Left ventricle myocardium inferior (tissue), 1 donor: ENCODE results near the gene IL17RD. TPM values are rescaled to one million over a fixed set of nuclear protein-coding genes. Genes with fewer than 3 reads are reported as not detected.

Source experiments
- DNase-seq: peaks from one replicate; pipeline ENCODE4 v3.0.0-alpha.2; 2020
- H3K27ac ChIP-seq: fragments of 200-600 bp; replicated peaks from 2 replicates; pipeline ENCODE4 v1.8.0; 2021
- H3K27me3 ChIP-seq: fragments of 200-600 bp; 2 replicates; pipeline ENCODE4 v1.8.0; 2021; ENCODE audit warnings: low read depth
- H3K36me3 ChIP-seq: fragments of 200-600 bp; 2 replicates; pipeline ENCODE4 v1.8.0; 2021
- H3K4me1 ChIP-seq: fragments of 200-600 bp; 2 replicates; pipeline ENCODE4 v1.8.0; 2021
- H3K4me3 ChIP-seq: fragments of 200-600 bp; 2 replicates; pipeline ENCODE4 v1.8.0; 2021; ENCODE audit warnings: mild to moderate bottlenecking, moderate library complexity
- H3K9me3 ChIP-seq: fragments of 200-600 bp; replicated peaks from 2 replicates; pipeline ENCODE4 v1.8.0; 2021
- CTCF ChIP-seq: fragments of 200-600 bp; IDR thresholded peaks from 2 replicates; pipeline ENCODE4 v1.8.0; 2021; ENCODE audit warnings: antibody characterized with exemption, mild to moderate bottlenecking, borderline replicate concordance
- intact Hi-C: fragments of 100-400 bp; cut with micrococcal nuclease; formaldehyde crosslinking; loops from one replicate; pipeline ENCODE4 v1.11.0; 2022
- total RNA-seq: library from RNA; stranded (reverse); fragmentation: NEBNext Ultra II Directional; extraction: Animal tissue kit (Norgen Biotek cat#: 25700); gene quantifications from one replicate; pipeline ENCODE4 v1.2.1, GENCODE V29; 2021
- donor health status: DM: no; HTN: yes; CAD: no; lungs with severe emphysema.

The IL17RD gene
- total RNA-seq, 1 donor from 2014 or later = 9.6 TPM

DNA sequence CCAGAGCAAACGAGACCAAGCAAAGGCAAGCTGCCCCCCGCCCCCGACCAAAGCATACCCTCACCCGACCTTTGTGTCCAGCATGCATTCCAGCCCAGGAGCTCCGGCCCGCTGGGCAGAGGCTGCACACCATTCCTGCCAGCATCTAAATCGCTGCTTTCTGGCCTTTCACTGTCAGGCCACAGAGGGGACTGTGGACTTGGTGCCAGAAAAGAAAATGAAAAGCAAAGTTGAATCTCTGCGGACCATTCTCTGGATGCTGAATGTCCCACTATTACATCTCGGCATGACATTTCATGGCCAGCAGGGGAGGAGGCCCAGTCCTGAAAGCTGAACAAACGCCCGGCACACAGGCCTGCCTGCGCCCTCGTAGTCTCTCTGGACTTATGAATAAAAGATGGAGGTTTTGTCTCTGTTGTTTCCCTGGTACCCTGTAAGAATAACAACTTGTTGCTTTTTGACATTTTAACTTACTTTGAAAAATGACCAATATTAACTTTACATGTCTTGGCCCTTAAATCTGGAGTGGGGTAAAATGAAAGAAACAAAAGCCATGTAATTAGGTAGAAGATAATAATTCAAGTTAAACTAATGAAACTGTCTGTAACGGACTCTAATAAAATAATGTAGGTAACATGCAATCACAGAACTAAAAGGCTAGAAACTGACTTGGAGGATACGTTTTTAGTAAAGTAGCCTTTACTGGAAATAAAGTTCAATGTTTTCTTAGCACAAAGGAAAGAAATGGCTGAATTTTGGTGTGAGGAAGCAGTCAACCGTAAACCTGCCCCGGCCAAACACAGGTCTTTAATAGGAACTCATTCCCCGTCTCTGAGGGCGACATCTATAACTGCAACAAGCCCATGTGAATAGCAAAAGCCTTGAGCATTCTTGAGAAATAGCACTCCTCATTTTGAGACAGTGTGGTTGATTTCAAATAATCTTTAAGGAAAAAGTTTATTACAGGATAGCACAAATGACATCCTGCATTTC lies 12.7 kb downstream of the IL17RD start:
- DNase-seq = peak; percentile 33
- peaks cover 49% of the 10 kb centered on the region for H3K4me1 ChIP-seq
- H3K27me3 ChIP-seq = peaks cover 11% of the 10 kb centered on the region
- peak overlapping the region; percentile 61 for H3K27ac ChIP-seq
- TF ChIP-seq CTCF = peak; percentile 40
- H3K36me3 ChIP-seq = no peaks in the 10 kb centered on the region
- H3K9me3 ChIP-seq = no peaks in the 10 kb centered on the region
- intact Hi-C loops = no loop called here
- peak overlapping the region; percentile 33 for H3K4me3 ChIP-seq

GRCh38 chr3:57151749-57152148 lies 13.4 kb downstream of the IL17RD start:
- H3K4me1 ChIP-seq = peaks cover 47% of the 10 kb centered on the region
- no peaks in the 10 kb centered on the region for H3K36me3 ChIP-seq
- H3K27ac ChIP-seq = peak overlapping the region; percentile 61
- TF ChIP-seq CTCF = no peak
- intact Hi-C loops = no loop called here
- no peaks in the 10 kb centered on the region for H3K9me3 ChIP-seq
- H3K4me3 ChIP-seq = peak overlapping the region; percentile 33
- no peak for DNase-seq
- peaks cover 8% of the 10 kb centered on the region for H3K27me3 ChIP-seq

DNA sequence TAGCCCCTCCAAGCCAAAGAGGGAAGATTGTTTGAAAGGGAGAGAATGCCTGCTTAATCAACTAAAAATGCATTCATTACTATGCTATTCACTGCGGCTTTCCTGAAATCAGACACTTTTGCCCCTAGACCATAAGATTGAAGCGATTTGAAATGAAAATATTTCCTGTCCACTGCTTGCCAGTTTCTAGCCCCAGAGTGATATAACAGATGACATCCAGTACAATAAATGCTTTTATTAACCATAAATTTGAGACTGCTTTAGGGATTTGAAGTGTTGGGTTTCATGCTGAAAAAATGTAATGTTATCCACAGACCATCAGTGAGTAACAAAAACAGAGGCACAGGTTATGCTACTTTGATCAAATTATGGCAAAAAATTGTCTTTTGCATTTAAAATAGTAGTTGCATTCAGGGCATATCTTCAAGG lies 14.1 kb downstream of the IL17RD start:
- Histone ChIP-seq H3K4me1 (peaks cover 47% of the 10 kb centered on the region), H3K27ac (peak overlapping the region; percentile 61), H3K27me3 (peaks cover 5% of the 10 kb centered on the region), H3K4me3 (no peak overlapping the region), H3K9me3 (no peaks in the 10 kb centered on the region), H3K36me3 (no peaks in the 10 kb centered on the region)
- no peak for DNase-seq
- TF ChIP-seq CTCF = no peak
- intact Hi-C loops = no loop called here

DNA sequence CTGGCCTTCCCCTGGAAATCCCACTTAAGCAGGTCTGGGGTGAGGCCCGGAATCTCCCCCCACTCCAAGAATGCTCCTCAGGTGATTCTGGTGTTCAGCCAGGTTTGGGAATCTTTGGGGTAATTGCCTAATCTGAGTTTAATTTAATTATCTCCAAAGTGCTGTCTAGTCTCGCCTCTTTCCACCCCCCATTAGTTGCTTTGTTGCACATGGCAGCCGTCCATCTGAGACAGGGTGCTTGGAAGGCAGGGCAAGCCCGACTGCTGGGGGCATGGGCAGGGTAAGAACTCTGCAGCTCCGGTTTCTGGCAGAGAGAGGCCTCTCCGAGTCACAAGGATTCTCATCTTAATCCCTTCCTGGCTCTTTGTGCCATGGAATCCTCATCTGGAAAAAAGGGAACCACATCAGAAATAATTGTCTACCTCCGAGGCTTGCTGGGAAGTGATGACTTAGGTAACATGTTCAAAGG lies 15.0 kb downstream of the IL17RD start:
- no peaks in the 10 kb centered on the region for H3K27me3 ChIP-seq
- intact Hi-C loops = no loop called here
- no peaks in the 10 kb centered on the region for H3K9me3 ChIP-seq
- no peak for TF ChIP-seq CTCF
- no peaks in the 10 kb centered on the region for H3K36me3 ChIP-seq
- no peak for DNase-seq
- H3K4me3 ChIP-seq = no peak overlapping the region
- H3K27ac ChIP-seq = peak overlapping the region; percentile 61
- peaks cover 42% of the 10 kb centered on the region for H3K4me1 ChIP-seq

GRCh38 chr3:57147071-57147470 lies 18.1 kb downstream of the IL17RD start:
- Histone ChIP-seq H3K27me3 (no peaks in the 10 kb centered on the region), H3K9me3 (no peaks in the 10 kb centered on the region), H3K36me3 (no peaks in the 10 kb centered on the region), H3K4me3 (no peak overlapping the region), H3K27ac (no peak overlapping the region), H3K4me1 (peaks cover 57% of the 10 kb centered on the region)
- no peak for TF ChIP-seq CTCF
- DNase-seq = no peak
- intact Hi-C loops = no loop called here
